ENCODE data around the gene UGT8.

DNA sequence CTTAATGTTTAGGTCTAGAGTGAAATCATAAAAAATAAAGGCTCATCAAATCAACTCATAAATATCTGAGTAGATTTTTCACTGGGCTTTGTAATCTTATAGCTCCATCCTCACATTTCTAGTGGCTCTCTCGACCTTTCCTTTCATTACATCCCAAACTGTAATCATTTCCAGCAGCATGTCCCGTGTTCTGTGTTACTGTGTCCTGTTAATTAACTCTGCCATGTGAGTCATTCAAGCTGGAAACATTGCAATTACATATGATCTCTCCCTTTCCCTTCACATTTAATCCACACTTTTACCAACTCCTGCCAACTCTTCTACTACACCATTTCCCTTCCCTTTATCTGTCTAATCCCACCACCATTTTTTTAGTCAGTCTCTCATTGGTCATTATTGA is 75.5 kb downstream of the UGT8 start:
- TF ChIP-seq CTCF (IDR thresholded peaks at IDR 0.05) (no peak), POLR2A (IDR thresholded peaks at IDR 0.05) (no peak)
